Transverse colon (tissue), 4 donors: Measurements from ENCODE around the gene ADGRB3. TPM values are rescaled to one million over a fixed set of nuclear protein-coding genes. Genes with fewer than 3 reads are reported as not detected.

ENCODE experiments used
- DNase-seq: peaks from one replicate; pipeline ENCODE4 v3.0.0-alpha.2; 2019
- H3K27ac ChIP-seq, 4 donors: fragments of 200-600 bp; sonication (generic); 2 replicates each; pipeline ENCODE4 v1.5.1; 2016 to 2018; ENCODE audit warnings: inconsistent platforms in 4 of 4
- H3K27me3 ChIP-seq: fragments of 200-600 bp; sonication (generic); 2 replicates; pipeline ENCODE4 v1.5.1; 2017; ENCODE audit warnings: inconsistent platforms
- H3K36me3 ChIP-seq, 4 donors: fragments of 200-600 bp; sonication (generic); 2 replicates each; pipeline ENCODE4 v1.5.1; 2017 to 2019; ENCODE audit warnings: inconsistent platforms in 4 of 4
- H3K4me1 ChIP-seq, 4 donors: fragments of 200-600 bp; sonication (generic); 2 replicates each; pipeline ENCODE4 v1.5.1; 2017 to 2020; ENCODE audit warnings: inconsistent platforms in 4 of 4
- H3K4me3 ChIP-seq, 4 donors: fragments of 200-600 bp; sonication (generic); 1 replicate in 1 of 4; 2 replicates in 3 of 4; pipeline versions ENCODE4 v1.5.1 to v1.6.1; 2017 to 2019; ENCODE audit warnings: inconsistent platforms in 4 of 4
- H3K9me3 ChIP-seq, 2 donors: fragments of 200-600 bp; sonication (generic); 2 replicates each; pipeline ENCODE4 v1.5.1; 2017 to 2019; ENCODE audit warnings: inconsistent platforms in 2 of 2
- EP300 ChIP-seq: sonication (generic); formaldehyde crosslinking; IDR thresholded peaks from one replicate; pipeline ENCODE4 v1.6.1; 2017; ENCODE audit warnings: antibody characterized with exemption, low read depth
- POLR2A ChIP-seq: fragments of 450-650 bp; IDR thresholded peaks from one replicate; pipeline ENCODE4 v1.6.1; 2016; ENCODE audit warnings: antibody characterized with exemption, mild to moderate bottlenecking, moderate library complexity
- POLR2AphosphoS5 ChIP-seq, 3 donors: sonication (generic); formaldehyde crosslinking; IDR thresholded peaks; one replicate each; pipeline ENCODE4 v1.6.1; 2016; ENCODE audit warnings: antibody characterized with exemption in 3 of 3
- WGBS, 2 donors: methylation state at CpG; one replicate each; pipeline ENCODE4 v1.1.5; 2018; ENCODE audit warnings: low coverage in 1 of 2; 5-methylcytosine and 5-hydroxymethylcytosine counted together
- in situ Hi-C, 4 donors: fragments of 200-750 bp; cut with MboI; loops; one replicate each; pipeline versions ENCODE4 v1.15.0 to v1.15.1; 2017; ENCODE audit warnings: low sequenced_read_pairs in 3 of 4, low pct_ligation_motif_present in 1 of 4, low pct_unique_long_range_greater_than_20kb in 1 of 4
- intact Hi-C: fragments of 100-400 bp; cut with DNase I; formaldehyde crosslinking; loops from one replicate; pipeline ENCODE4 v1.15.1; 2023; ENCODE audit warnings: low total_unique reads
- total RNA-seq, 4 donors: library from RNA; depleted of rRNA; stranded (reverse); fragments of >200 nt; gene quantifications; one replicate each; pipeline ENCODE4 v1.1.0, GENCODE V29; 2016
- TF ChIP-seq, protein P1 (sequence below), 5 experiments: fragments of 200-600 bp in 3 of 5; fragments of 450-650 bp in 2 of 5; sonication (generic) in 3 of 5; IDR thresholded peaks; 1 replicate in 2 of 5; 2 replicates in 3 of 5; pipeline ENCODE4 v1.5.1; 2016 to 2017; ENCODE audit warnings: antibody characterized with exemption in 5 of 5, inconsistent platforms in 3 of 5, mild to moderate bottlenecking in 2 of 5, moderate library complexity in 1 of 5

The ADGRB3 gene
- total RNA-seq, 4 donors from 2014 or later, result 0.37 to 20.5 (median 2.2) TPM

- TF ChIP-seq POLR2A (no peak), POLR2AphosphoS5 (IDR thresholded peaks at IDR 0.05) (no peak), EP300 (no peak)
- H3K36me3 ChIP-seq, result no peaks in the 10 kb centered on the region
- intact Hi-C loops, result no loop called here
- H3K27ac ChIP-seq, result no peak overlapping the region
- no peaks in the 10 kb centered on the region for H3K27me3 ChIP-seq
- peaks cover 0 to 5% (median 0%) of the 10 kb centered on the region in 4 donors for H3K4me1 ChIP-seq
- in situ Hi-C loops, result no loop called here
- H3K4me3 ChIP-seq, result no peak overlapping the region
- H3K9me3 ChIP-seq, result no peaks in the 10 kb centered on the region
- no peak for DNase-seq
Measured at GRCh38 chr6:68754681-68755213, 119.7 kb downstream of the ADGRB3 start.

GRCh38 chr6:68756454-68757375 is 121.6 kb downstream of the ADGRB3 start:
- H3K9me3 ChIP-seq, result no peaks in the 10 kb centered on the region
- H3K36me3 ChIP-seq, result no peaks in the 10 kb centered on the region
- in situ Hi-C loops, result no loop called here
- DNase-seq, result no peak
- H3K4me1 ChIP-seq, result peaks cover 0 to 5% (median 0%) of the 10 kb centered on the region in 4 donors
- WGBS, 2 donors, result 35 to 48% methylated on average over 4 to 5 of the region's 5 CpGs
- no peak overlapping the region for H3K27ac ChIP-seq
- H3K4me3 ChIP-seq, result no peak overlapping the region
- no peaks in the 10 kb centered on the region for H3K27me3 ChIP-seq
- intact Hi-C loops, result no loop called here
- no peak for TF ChIP-seq POLR2AphosphoS5 (IDR thresholded peaks at IDR 0.05)
- TF ChIP-seq EP300, result no peak
- no peak for TF ChIP-seq POLR2A
- TF ChIP-seq, protein P1, sequence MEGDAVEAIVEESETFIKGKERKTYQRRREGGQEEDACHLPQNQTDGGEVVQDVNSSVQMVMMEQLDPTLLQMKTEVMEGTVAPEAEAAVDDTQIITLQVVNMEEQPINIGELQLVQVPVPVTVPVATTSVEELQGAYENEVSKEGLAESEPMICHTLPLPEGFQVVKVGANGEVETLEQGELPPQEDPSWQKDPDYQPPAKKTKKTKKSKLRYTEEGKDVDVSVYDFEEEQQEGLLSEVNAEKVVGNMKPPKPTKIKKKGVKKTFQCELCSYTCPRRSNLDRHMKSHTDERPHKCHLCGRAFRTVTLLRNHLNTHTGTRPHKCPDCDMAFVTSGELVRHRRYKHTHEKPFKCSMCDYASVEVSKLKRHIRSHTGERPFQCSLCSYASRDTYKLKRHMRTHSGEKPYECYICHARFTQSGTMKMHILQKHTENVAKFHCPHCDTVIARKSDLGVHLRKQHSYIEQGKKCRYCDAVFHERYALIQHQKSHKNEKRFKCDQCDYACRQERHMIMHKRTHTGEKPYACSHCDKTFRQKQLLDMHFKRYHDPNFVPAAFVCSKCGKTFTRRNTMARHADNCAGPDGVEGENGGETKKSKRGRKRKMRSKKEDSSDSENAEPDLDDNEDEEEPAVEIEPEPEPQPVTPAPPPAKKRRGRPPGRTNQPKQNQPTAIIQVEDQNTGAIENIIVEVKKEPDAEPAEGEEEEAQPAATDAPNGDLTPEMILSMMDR (IDR thresholded peaks at IDR 0.05), result no peak

DNA sequence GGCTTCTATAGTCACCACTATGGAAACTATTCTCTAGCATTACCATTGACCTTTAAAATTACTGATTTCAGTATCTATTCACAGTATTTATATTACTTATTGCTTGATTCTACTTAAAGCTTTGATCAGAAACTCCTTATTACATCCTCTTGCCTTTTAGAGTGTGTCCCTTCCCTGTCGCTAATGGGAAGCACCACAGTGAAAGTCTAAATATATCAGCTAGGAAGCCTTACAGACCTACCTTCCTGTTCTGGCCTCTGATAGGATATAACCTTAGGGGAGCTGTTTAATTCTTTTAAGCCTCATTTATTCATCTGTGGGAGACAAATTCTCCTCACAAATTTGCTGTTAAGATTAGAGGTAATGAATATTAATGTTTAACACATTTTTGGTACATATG is 122.7 kb downstream of the ADGRB3 start:
- TF ChIP-seq EP300, result no peak
- no peak for TF ChIP-seq POLR2AphosphoS5 (IDR thresholded peaks at IDR 0.05)
- no peak for TF ChIP-seq POLR2A
- TF ChIP-seq, protein P1 (IDR thresholded peaks at IDR 0.05), result no peak
- Histone ChIP-seq H3K27ac (no peak overlapping the region), H3K4me3 (no peak overlapping the region), H3K9me3 (no peaks in the 10 kb centered on the region), H3K27me3 (no peaks in the 10 kb centered on the region), H3K36me3 (no peaks in the 10 kb centered on the region), H3K4me1 (peaks cover 0 to 5% (median 0%) of the 10 kb centered on the region in 4 donors)
- WGBS, 2 donors, result 50 to 68% methylated on average over 1 of the region's 1 CpG
- intact Hi-C loops (no loop called here), in situ Hi-C loops (no loop called here)
- DNase-seq, result no peak

GRCh38 chr6:68758559-68758958 is 123.5 kb downstream of the ADGRB3 start:
- Histone ChIP-seq H3K4me3 (no peak overlapping the region), H3K36me3 (no peaks in the 10 kb centered on the region), H3K27me3 (no peaks in the 10 kb centered on the region), H3K27ac (no peak overlapping the region), H3K9me3 (no peaks in the 10 kb centered on the region), H3K4me1 (peaks cover 0 to 5% (median 0%) of the 10 kb centered on the region in 4 donors)
- DNase-seq, result no peak
- intact Hi-C loops, result no loop called here
- in situ Hi-C loops, result no loop called here
- TF ChIP-seq POLR2AphosphoS5 (IDR thresholded peaks at IDR 0.05) (no peak), POLR2A (no peak), EP300 (no peak)
- TF ChIP-seq, protein P1 (IDR thresholded peaks at IDR 0.05), result no peak
